HG03025 (cell line): ENCODE measurements around the gene NRL.
"Not testable (repeated sequence)": the region's sequence is repeated elsewhere in the genome, so short reads cannot be mapped to it uniquely, and the experiment has no call there.

ENCODE experiments used
- ATAC-seq: cut with Tn5 transposase; IDR thresholded peaks from one replicate; pipeline ENCODE4 v1.9.1; 2021; ENCODE audit warnings: mild to moderate bottlenecking, moderate library complexity; ENCODE audit not compliant: unreplicated experiment, low FRiP score

NRL gene

GRCh38 chr14:24029687-24030086 is 85.1 kb downstream of the NRL start:
- ATAC-seq = not testable (repeated sequence)
